ENCODE data around the gene IL1RAPL2. TPM values are rescaled to one million over a fixed set of nuclear protein-coding genes. Genes with fewer than 3 reads are reported as not detected.

The IL1RAPL2 gene
- total RNA-seq, 1 donor: not detected

DNA sequence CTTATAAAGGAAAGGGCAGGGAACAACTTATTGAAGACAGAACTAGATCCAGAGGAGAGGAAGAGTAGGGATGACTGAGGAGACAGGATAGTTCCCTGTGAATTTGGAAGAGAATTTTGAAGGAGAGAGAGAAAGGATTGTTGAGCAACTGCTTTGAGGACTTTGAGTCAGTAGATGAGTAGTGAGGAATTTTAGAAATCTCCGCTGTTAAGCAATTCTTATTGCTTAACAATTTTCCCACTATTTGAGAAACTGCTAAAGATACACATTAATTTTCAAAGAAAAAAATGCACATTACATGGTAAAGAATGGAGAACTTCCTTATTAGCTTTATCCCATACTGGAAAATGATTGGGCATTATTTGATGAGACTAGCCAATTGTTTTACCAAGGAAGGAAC is 1140.0 kb downstream of the IL1RAPL2 start:
- peaks cover 13% of the 10 kb centered on the region for H3K27me3 ChIP-seq (ENCODE audit: insufficient read depth, low read length)
- TF ChIP-seq, protein P1, sequence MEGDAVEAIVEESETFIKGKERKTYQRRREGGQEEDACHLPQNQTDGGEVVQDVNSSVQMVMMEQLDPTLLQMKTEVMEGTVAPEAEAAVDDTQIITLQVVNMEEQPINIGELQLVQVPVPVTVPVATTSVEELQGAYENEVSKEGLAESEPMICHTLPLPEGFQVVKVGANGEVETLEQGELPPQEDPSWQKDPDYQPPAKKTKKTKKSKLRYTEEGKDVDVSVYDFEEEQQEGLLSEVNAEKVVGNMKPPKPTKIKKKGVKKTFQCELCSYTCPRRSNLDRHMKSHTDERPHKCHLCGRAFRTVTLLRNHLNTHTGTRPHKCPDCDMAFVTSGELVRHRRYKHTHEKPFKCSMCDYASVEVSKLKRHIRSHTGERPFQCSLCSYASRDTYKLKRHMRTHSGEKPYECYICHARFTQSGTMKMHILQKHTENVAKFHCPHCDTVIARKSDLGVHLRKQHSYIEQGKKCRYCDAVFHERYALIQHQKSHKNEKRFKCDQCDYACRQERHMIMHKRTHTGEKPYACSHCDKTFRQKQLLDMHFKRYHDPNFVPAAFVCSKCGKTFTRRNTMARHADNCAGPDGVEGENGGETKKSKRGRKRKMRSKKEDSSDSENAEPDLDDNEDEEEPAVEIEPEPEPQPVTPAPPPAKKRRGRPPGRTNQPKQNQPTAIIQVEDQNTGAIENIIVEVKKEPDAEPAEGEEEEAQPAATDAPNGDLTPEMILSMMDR (IDR thresholded peaks at IDR 0.05; ENCODE audit: extremely low read depth, low read depth, low read length): no peak
- no peaks in the 10 kb centered on the region for H3K79me2 ChIP-seq (ENCODE audit: insufficient read depth, low read length)
- H3K4me2 ChIP-seq (ENCODE audit: insufficient read depth, low read length): no peak overlapping the region
- H4K20me1 ChIP-seq (ENCODE audit: insufficient read depth, low read length): no peaks in the 10 kb centered on the region
- no peaks in the 10 kb centered on the region for H3K9me3 ChIP-seq (ENCODE audit: low read depth, low read length)
- H2AFZ ChIP-seq (ENCODE audit: low read length): no peak overlapping the region
- H3K4me3 ChIP-seq (ENCODE audit: insufficient read depth, low read length): no peak overlapping the region
- H3K27ac ChIP-seq (ENCODE audit: low read depth, low read length): no peak overlapping the region
- no peaks in the 10 kb centered on the region for H3K36me3 ChIP-seq (ENCODE audit: insufficient read depth, low read length)
- DNase-seq (ENCODE audit: insufficient read length, low spot score, missing footprints): no peak
- peaks cover 4% of the 10 kb centered on the region for H3K4me1 ChIP-seq (ENCODE audit: insufficient read depth, low read length)

DNA sequence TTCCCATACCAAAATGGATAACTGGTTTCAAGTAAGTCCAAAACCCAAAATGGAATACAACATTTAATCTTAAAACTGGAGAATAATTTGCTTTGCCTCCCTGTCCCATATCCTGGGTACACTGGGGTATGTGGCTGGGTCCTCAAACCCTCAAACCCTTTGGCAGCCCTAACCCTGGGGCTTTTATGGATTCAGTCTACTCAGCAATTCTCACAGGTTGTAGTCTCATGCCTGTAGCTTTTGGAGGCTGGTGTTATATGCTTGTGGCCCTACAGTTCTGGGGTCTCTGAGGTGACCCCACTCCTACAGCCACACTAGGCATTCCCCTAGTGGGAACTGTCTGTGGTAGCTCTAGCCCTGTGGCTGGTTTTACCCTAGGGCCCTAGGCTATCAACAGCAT is 1145.8 kb downstream of the IL1RAPL2 start:
- H3K27ac ChIP-seq (ENCODE audit: low read depth, low read length): no peak overlapping the region
- H3K4me3 ChIP-seq (ENCODE audit: insufficient read depth, low read length): no peak overlapping the region
- H2AFZ ChIP-seq (ENCODE audit: low read length): no peak overlapping the region
- no peaks in the 10 kb centered on the region for H3K36me3 ChIP-seq (ENCODE audit: insufficient read depth, low read length)
- TF ChIP-seq, protein P1 (IDR thresholded peaks at IDR 0.05; ENCODE audit: extremely low read depth, low read depth, low read length): no peak
- no peaks in the 10 kb centered on the region for H4K20me1 ChIP-seq (ENCODE audit: insufficient read depth, low read length)
- H3K27me3 ChIP-seq (ENCODE audit: insufficient read depth, low read length): peaks cover 10% of the 10 kb centered on the region
- no peaks in the 10 kb centered on the region for H3K79me2 ChIP-seq (ENCODE audit: insufficient read depth, low read length)
- no peaks in the 10 kb centered on the region for H3K9me3 ChIP-seq (ENCODE audit: low read depth, low read length)
- no peak overlapping the region for H3K4me2 ChIP-seq (ENCODE audit: insufficient read depth, low read length)
- no peaks in the 10 kb centered on the region for H3K4me1 ChIP-seq (ENCODE audit: insufficient read depth, low read length)
- DNase-seq (ENCODE audit: insufficient read length, low spot score, missing footprints): no peak

DNA sequence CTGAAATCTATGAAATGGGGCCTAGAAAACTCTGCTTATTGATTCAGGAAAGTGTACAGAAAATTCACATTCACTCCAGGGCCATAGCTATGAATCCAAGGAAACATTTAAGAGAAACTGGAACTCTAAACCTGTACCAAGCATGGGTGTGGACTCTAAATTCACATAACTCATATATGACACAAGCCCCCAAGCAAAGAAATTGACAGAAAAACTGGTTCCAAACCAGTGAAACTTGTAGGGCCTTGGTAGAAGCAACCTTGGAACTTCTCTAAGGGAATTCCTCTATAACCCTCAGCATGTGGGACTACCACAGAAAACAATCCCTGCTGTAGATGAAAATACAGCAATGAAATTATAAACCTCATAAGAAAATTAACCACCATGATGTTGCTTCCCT is 1149.7 kb downstream of the IL1RAPL2 start:
- Histone ChIP-seq H3K36me3 (ENCODE audit: insufficient read depth, low read length) (no peaks in the 10 kb centered on the region), H3K4me1 (ENCODE audit: insufficient read depth, low read length) (no peaks in the 10 kb centered on the region), H4K20me1 (ENCODE audit: insufficient read depth, low read length) (no peaks in the 10 kb centered on the region), H3K9me3 (ENCODE audit: low read depth, low read length) (no peaks in the 10 kb centered on the region), H3K27ac (ENCODE audit: low read depth, low read length) (no peak overlapping the region), H3K79me2 (ENCODE audit: insufficient read depth, low read length) (no peaks in the 10 kb centered on the region), H2AFZ (ENCODE audit: low read length) (no peak overlapping the region), H3K4me2 (ENCODE audit: insufficient read depth, low read length) (no peak overlapping the region), H3K27me3 (ENCODE audit: insufficient read depth, low read length) (peaks cover 3% of the 10 kb centered on the region), H3K4me3 (ENCODE audit: insufficient read depth, low read length) (no peak overlapping the region)
- TF ChIP-seq, protein P1 (IDR thresholded peaks at IDR 0.05; ENCODE audit: extremely low read depth, low read depth, low read length): no peak
- no peak for DNase-seq (ENCODE audit: insufficient read length, low spot score, missing footprints)

DNA sequence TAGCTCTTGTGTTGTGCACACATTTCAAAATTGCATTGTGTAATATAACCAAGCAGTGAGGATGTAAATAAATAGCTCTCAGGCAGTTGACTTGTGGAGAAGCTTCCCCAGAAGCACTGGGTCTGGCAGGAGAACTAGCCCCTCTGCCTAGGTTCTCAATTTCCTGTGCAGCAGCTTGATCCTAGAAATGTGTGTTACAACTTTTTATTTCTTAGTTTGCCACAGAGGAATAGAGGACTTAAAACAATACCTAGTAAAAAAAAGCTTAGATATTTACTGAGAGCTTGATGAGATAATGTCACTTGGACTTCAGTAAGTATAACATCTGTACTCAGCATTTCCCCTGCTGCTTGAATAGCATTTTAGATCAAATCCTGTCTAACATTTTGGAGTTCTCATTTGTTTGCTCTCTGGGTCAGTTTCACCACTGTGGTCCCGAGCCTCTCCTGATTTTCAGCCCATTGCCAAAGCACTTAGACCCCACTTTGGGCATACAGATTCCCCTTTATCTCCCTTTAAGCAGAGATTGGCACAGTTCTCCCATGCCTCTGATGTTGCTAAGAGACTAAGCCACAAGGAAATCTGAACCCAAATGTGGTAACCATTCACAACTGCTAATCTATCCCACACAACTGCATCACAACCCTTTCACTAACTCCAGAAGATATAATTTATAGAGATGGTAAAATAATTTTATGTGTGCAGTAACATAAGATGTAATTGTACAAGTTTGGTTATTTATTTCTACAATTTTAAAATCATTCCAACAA is 1158.2 kb downstream of the IL1RAPL2 start:
- Histone ChIP-seq H4K20me1 (ENCODE audit: insufficient read depth, low read length) (no peaks in the 10 kb centered on the region), H3K9me3 (ENCODE audit: low read depth, low read length) (no peaks in the 10 kb centered on the region), H3K4me3 (ENCODE audit: insufficient read depth, low read length) (no peak overlapping the region), H3K4me1 (ENCODE audit: insufficient read depth, low read length) (no peaks in the 10 kb centered on the region), H3K27ac (ENCODE audit: low read depth, low read length) (no peak overlapping the region), H3K4me2 (ENCODE audit: insufficient read depth, low read length) (no peak overlapping the region), H2AFZ (ENCODE audit: low read length) (no peak overlapping the region), H3K79me2 (ENCODE audit: insufficient read depth, low read length) (no peaks in the 10 kb centered on the region), H3K36me3 (ENCODE audit: insufficient read depth, low read length) (no peaks in the 10 kb centered on the region), H3K27me3 (ENCODE audit: insufficient read depth, low read length) (no peaks in the 10 kb centered on the region)
- TF ChIP-seq, protein P1 (IDR thresholded peaks at IDR 0.05; ENCODE audit: extremely low read depth, low read depth, low read length): no peak
- DNase-seq (ENCODE audit: insufficient read length, low spot score, missing footprints): no peak
